GM21717 (cell line): ENCODE results near the gene ARRDC4.

Experiments
- ATAC-seq: cut with Tn5 transposase; IDR thresholded peaks from one replicate; pipeline ENCODE4 v1.9.1; 2021; ENCODE audit warnings: mild to moderate bottlenecking, moderate library complexity; ENCODE audit not compliant: unreplicated experiment

ARRDC4 gene

DNA sequence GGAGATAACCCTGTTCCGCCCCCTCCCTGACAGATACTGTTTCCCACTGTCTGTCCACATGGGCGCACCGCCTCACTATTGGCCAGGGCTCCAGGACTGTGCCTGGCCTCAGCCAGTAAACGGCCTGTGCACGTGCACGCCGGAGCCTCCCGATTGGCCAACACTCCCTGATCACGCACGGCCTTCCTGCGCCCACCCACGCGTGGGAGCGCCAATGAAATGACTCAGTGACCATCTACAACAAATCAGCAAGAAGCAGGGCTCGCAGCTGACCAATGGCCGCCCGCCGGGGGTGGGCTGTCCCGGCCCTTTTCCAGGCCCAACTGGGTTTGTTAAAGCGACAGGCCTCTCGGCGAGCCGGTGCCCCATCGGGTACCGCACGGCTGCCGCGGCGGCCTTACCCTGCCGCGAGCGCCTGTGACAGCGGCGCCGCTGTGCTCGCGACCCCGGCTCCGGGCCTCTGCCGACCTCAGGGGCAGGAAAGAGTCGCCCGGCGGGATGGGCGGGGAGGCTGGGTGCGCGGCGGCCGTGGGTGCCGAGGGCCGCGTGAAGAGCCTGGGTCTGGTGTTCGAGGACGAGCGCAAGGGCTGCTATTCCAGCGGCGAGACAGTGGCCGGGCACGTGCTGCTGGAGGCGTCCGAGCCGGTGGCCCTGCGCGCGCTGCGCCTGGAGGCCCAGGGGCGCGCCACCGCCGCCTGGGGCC is at the start of gene ARRDC4:
ARRDC4 (plus strand) TSS at position 340 of the 703 bp plus-strand sequence; CDS start at position 499, 159 bp downstream.
- peak; percentile 52 for ATAC-seq

DNA sequence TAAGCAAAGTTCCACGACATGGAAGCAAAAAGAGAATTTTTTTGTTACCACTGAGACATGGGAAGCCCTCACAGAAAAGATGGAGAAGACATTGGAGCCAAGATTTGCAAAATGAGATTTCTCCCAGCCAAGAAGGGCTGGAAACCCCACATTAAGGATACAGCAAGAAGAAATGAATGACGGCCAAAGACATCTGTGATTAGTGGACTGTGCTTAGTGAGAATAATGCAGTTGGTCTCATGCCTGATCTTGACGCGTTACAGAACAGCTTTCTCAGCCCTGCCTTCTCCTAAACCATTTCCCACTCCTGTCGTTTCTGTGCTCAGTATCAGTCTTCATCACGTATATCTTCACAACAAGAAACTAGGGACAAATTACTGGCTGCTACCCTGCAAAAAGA is 45.8 kb upstream of the ARRDC4 start:
- no peak for ATAC-seq

GRCh38 chr15:97915261-97915660 is 45.2 kb upstream of the ARRDC4 start:
- no peak for ATAC-seq

- no peak for ATAC-seq
Measured at GRCh38 chr15:97921296-97921865, 39.1 kb upstream of the ARRDC4 start.

- ATAC-seq = no peak
Measured at GRCh38 chr15:97929456-97930229, 30.9 kb upstream of the ARRDC4 start.

DNA sequence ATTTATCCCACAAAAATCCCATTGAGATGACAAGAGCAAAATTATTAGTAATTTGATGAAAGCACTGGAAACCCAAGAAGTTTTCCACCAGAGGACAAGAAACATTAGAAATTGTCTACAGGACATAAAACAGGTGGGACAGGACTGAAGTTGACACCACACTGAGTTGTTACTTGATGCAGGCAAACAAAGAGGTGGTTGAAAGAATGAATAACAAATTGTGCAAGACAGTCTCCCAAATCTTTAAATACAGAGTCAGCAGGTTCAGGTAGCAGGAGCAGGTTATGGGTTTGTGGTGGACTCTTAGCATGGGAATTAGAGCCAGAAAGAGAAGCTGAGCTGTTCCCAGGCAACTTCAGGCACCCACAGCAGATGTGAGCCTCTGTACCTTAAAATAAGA is 30.3 kb upstream of the ARRDC4 start:
- no peak for ATAC-seq

GRCh38 chr15:97931314-97931713 is 29.2 kb upstream of the ARRDC4 start:
- ATAC-seq = no peak

DNA sequence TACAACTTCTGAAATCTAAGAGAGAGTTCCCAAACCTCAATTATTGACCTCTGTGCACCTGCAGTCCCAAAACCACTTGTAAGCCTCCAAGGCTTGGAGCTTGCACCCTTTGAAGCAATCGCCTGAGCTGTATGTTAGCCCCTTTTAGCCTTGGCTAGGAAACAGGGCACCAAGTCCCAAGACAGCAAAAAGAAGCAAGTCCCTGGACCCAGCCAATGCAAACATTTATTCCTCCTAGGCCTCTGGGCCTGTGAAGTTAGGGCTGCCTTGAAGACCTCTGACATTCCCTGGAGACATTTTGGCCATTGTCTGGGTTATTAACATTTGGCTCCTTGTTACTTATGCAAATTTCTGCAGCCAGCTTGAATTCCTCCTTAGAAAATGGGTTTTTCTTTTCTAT is 26.9 kb upstream of the ARRDC4 start:
- ATAC-seq = no peak

- no peak for ATAC-seq
Measured at GRCh38 chr15:97940993-97941392, 19.5 kb upstream of the ARRDC4 start.

DNA sequence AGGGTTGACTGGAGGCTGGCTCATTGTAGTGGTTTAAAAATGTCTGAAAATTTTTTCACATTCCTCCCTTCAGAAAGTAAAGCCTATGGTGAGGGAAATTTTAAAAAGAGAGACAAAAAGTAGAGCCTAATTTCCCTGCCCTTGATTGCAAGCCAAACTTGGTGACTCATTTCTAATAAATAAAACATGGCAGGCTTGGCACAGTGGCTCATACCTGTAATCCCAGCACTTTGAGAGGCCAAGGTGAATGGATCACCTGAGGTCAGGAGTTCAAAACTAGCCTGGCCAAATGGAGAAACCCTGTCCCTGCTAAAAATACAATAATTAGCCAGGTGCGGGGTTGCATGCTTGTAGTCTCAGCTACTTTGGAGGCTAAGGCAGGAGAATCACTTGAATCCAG is 18.9 kb upstream of the ARRDC4 start:
- ATAC-seq = no peak

DNA sequence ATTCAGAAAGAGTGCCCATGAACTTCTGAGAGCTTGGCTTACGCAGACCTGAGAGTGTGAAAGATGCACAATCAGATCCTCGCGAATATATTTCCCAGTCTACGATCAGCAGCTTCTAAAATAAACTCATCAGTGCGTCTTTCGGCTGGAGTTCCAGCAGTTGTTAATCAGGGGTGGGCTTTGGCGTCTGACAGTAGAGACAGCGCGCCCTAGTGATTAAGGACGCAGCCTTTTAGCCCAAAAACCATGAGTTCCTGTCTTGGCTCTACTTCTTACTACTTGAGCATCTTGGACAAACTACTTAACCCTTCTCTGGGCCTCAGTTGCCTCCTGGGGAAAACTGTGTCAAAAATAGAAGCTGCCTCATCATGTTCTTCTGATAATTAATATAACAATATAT is 15.8 kb upstream of the ARRDC4 start:
- no peak for ATAC-seq

- ATAC-seq = no peak
Measured at GRCh38 chr15:97947465-97948260, 12.8 kb upstream of the ARRDC4 start.

DNA sequence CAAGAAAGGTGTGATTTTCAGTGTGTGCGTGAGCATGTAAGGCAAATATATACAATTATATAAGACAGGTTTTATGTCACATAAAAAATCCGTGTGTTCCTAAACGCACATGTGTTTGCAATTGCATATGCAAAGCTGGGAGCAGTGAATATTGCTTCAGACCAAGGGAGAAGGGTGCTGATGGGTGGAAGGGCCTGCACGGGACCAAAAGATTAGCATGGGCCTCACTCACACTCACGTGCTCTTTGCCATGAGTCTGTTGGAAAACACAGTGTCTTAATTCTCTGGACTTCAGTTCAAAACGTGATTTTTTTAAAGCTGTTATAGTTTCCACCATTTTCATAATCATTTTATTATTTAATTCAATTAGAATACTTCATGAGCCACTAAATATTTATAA is 7.2 kb upstream of the ARRDC4 start:
- ATAC-seq = no peak

- ATAC-seq = no peak
Measured at GRCh38 chr15:97953748-97954147, 6.8 kb upstream of the ARRDC4 start.

DNA sequence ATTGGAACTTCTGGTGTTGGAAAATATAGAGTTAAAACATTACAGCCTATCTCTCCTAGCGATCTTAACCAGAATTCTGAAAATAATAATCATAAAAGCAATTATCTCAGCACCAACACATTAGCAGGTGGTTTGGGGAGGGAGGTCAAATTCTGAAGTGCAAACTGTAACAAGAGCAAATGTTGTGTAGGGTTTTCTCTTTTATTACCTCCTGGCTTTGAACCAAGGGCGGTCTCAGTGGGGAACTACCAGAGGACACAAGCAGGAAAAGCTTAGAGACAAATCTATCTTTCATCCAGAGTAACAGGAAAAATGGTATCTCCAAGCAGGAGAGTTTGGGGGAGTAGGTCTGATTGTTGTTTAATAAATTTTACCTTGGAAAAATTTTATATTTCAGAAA is 5.5 kb upstream of the ARRDC4 start:
- no peak for ATAC-seq

GRCh38 chr15:97955529-97955928 is 5.0 kb upstream of the ARRDC4 start:
- no peak for ATAC-seq

DNA sequence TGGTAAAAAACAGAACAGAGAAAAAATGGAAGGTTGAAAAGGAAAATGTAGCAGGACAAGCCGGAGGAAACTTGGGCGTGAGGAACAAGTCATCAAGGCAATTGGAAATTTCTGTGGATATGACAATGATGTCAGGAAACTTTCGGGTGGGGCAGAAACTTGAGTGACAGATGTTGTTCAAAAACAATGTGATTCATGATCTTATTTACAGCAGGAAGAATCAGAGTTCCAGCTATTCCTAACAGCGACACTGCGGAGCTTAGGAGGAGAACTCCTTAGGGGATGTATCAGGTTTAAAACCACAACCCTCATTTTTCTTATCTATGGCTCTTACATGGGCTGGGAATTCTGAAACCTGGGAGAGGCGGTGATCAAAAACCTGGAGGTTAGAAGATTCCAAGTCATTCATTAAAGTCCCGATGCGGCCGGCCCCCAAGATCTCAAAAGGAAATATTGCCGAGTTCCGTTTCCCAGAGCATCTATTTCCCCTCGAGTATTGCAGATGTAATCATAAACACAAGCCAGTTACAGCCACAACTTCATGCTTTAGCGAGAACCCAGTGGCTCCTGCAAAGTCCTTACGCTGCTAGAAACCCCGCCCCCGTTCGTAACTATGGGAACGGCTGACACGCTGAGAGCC is 659 bp upstream of the ARRDC4 start:
- no peak for ATAC-seq

DNA sequence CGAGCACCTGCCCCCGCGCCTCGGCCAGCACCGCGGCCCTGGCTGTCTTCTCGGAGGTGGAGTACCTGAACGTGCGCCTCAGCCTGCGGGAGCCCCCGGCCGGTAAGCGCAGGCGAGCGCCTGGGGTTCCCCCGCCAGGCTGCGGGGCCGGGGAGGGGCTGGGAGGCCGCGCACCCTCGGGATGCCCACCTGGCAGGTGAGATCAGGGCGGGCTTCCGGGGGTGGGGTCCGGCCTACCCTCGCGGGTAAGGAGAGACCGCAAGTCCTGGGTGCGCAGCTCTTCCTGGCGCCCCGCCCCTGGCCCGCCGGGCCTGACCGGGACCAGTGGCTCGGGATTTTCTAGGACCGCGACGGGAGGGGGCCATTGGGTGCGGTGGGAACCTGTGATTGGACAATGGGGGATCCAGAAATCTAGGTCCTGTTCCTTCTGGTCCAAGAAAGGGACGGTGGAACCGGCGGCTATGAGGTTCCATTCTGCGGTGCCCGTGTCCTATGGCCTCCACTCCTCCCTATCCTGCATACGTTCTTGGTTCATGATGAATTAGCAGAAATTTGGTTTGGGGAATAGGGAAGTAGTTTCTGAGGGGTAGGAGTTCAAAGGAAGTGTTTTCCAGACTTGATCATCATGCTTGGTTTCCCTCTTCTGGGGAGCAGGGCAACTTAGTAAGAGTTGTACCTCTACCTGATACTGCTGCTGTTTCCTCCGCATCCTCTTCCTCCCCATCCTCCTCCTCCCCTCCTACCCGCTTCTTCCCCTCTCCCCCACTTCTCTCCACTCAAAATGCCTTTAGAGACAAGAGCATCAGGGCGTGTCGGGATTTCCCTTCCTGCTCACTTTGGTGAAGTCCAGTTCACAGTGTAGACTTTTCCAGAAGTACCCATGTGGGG is 808 bp downstream of the ARRDC4 start:
- no peak for ATAC-seq

DNA sequence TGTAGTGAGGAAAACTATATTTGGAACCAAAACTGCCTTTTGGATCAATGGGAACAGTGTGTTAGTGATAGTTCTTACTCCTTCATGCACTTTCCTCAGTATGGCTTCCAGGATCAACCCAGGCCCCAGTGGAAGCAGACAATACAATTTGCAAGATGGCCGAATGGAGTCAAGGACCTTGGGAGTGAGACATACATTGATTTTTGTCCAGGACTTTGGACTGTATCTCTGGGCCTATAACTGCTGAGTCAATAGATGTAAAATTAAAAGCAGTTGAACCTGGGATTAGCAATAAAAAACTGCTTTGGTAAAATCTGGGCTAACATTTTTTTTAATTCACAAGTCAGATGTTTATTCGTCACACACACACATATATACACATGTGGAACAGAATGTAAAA is 1.8 kb downstream of the ARRDC4 start:
- no peak for ATAC-seq

DNA sequence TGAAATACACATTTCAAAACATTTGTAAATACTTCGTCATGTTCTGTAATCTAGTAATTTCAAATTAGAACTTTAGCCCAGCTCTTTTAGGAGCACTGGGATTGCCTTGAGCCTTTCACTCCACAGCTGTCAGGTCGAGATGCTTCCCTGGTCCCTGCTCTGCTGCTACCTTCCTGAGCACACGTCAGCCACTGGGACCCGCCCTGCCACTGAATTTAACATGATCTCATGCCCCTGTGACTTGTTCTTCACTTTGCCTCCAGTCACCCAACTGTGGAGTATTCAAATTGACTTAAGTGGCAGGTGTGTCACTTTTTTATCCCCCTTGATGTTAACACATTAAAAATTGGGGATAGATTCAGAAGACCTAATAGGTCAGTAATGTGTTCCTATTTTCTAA is 3.3 kb downstream of the ARRDC4 start:
- no peak for ATAC-seq
